ENCODE results near the gene TSPAN14. TPM values are rescaled to one million over a fixed set of nuclear protein-coding genes. Genes with fewer than 3 reads are reported as not detected.

Gene TSPAN14
- total and polyA plus RNA-seq, 2 experiments from 2014 or later = 17.9 to 40.7 TPM

- no peak for DNase-seq (ENCODE audit: low spot score)
- H3K4me3 Mint-ChIP-seq = no peak within 1 kb of the TSS
These were observed 83.8 kb downstream of the TSPAN14 start, which contains the start of gene SH2D4B for GRCh38 chr10:80537736-80538480. TSS of gene SH2D4B (plus strand) at chr10:80537902. CDS start at chr10:80538332, 430 bp downstream.

More at GRCh38 chr10:80537736-80538480, 83.8 kb downstream of the TSPAN14 start, which contains the start of gene SH2D4B:
- no peaks in the 10 kb centered on the region for H3K4me1 ChIP-seq (ENCODE audit: insufficient read depth)
- peaks cover 3% of the 10 kb centered on the region; the same call in 1 of the 2 replicates for H3K9me2 ChIP-seq (ENCODE audit: insufficient read depth)
- no peak for ATAC-seq
- no peak for TF ChIP-seq POLR2AphosphoS5 (IDR thresholded peaks at IDR 0.05; ENCODE audit: low read depth)
- TF ChIP-seq, protein P1, sequence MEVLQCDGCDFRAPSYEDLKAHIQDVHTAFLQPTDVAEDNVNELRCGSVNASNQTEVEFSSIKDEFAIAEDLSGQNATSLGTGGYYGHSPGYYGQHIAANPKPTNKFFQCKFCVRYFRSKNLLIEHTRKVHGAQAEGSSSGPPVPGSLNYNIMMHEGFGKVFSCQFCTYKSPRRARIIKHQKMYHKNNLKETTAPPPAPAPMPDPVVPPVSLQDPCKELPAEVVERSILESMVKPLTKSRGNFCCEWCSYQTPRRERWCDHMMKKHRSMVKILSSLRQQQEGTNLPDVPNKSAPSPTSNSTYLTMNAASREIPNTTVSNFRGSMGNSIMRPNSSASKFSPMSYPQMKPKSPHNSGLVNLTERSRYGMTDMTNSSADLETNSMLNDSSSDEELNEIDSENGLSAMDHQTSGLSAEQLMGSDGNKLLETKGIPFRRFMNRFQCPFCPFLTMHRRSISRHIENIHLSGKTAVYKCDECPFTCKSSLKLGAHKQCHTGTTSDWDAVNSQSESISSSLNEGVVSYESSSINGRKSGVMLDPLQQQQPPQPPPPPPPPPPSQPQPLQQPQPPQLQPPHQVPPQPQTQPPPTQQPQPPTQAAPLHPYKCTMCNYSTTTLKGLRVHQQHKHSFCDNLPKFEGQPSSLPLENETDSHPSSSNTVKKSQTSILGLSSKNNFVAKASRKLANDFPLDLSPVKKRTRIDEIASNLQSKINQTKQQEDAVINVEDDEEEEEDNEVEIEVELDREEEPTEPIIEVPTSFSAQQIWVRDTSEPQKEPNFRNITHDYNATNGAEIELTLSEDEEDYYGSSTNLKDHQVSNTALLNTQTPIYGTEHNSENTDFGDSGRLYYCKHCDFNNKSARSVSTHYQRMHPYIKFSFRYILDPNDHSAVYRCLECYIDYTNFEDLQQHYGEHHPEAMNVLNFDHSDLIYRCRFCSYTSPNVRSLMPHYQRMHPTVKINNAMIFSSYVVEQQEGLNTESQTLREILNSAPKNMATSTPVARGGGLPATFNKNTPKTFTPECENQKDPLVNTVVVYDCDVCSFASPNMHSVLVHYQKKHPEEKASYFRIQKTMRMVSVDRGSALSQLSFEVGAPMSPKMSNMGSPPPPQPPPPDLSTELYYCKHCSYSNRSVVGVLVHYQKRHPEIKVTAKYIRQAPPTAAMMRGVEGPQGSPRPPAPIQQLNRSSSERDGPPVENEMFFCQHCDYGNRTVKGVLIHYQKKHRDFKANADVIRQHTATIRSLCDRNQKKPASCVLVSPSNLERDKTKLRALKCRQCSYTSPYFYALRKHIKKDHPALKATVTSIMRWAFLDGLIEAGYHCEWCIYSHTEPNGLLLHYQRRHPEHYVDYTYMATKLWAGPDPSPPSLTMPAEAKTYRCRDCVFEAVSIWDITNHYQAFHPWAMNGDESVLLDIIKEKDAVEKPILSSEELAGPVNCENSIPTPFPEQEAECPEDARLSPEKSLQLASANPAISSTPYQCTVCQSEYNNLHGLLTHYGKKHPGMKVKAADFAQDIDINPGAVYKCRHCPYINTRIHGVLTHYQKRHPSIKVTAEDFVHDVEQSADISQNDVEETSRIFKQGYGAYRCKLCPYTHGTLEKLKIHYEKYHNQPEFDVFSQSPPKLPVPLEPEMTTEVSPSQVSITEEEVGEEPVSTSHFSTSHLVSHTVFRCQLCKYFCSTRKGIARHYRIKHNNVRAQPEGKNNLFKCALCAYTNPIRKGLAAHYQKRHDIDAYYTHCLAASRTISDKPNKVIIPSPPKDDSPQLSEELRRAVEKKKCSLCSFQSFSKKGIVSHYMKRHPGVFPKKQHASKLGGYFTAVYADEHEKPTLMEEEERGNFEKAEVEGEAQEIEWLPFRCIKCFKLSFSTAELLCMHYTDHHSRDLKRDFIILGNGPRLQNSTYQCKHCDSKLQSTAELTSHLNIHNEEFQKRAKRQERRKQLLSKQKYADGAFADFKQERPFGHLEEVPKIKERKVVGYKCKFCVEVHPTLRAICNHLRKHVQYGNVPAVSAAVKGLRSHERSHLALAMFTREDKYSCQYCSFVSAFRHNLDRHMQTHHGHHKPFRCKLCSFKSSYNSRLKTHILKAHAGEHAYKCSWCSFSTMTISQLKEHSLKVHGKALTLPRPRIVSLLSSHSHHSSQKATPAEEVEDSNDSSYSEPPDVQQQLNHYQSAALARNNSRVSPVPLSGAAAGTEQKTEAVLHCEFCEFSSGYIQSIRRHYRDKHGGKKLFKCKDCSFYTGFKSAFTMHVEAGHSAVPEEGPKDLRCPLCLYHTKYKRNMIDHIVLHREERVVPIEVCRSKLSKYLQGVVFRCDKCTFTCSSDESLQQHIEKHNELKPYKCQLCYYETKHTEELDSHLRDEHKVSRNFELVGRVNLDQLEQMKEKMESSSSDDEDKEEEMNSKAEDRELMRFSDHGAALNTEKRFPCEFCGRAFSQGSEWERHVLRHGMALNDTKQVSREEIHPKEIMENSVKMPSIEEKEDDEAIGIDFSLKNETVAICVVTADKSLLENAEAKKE (CRISPR knock-in tag; IDR thresholded peaks at IDR 0.05) = no peak
- TF ChIP-seq EZH2 (IDR thresholded peaks at IDR 0.05; ENCODE audit: low read depth, unreplicated experiment) = no peak
- TF ChIP-seq REST (IDR thresholded peaks at IDR 0.05; ENCODE audit: unreplicated experiment) = no peak
- TF ChIP-seq CREB1 (CRISPR knock-in tag; IDR thresholded peaks at IDR 0.05; ENCODE audit: low read depth) = no peak
- TF ChIP-seq, protein P2, sequence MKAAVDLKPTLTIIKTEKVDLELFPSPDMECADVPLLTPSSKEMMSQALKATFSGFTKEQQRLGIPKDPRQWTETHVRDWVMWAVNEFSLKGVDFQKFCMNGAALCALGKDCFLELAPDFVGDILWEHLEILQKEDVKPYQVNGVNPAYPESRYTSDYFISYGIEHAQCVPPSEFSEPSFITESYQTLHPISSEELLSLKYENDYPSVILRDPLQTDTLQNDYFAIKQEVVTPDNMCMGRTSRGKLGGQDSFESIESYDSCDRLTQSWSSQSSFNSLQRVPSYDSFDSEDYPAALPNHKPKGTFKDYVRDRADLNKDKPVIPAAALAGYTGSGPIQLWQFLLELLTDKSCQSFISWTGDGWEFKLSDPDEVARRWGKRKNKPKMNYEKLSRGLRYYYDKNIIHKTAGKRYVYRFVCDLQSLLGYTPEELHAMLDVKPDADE (IDR thresholded peaks at IDR 0.05) = no peak
- no peak for TF ChIP-seq ZNF114 (CRISPR knock-in tag; IDR thresholded peaks at IDR 0.05)
- no peak for TF ChIP-seq EZH2phosphoT487 (IDR thresholded peaks at IDR 0.05; ENCODE audit: unreplicated experiment)
- TF ChIP-seq CTCF (conservative IDR thresholded peaks at IDR 0.05; ENCODE audit: low read depth in 2 of 2) = no peak
- TF ChIP-seq STAT1 (IDR thresholded peaks at IDR 0.05; ENCODE audit: unreplicated experiment) = no peak
- TF ChIP-seq ZNF331 (CRISPR knock-in tag; IDR thresholded peaks at IDR 0.05; ENCODE audit: low read depth) = no peak
- no peak for TF ChIP-seq JUNB (IDR thresholded peaks at IDR 0.05; ENCODE audit: unreplicated experiment)
- no peak for TF ChIP-seq NANOG (IDR thresholded peaks at IDR 0.05; ENCODE audit: borderline replicate concordance)
- H4K20me1 ChIP-seq (replicated peaks; ENCODE audit: insufficient read depth) = no peaks in the 10 kb centered on the region
- no peak within 1 kb of the TSS for H3K4me3 ChIP-seq
- peaks cover 18% of the 10 kb centered on the region for H3K9me3 Mint-ChIP-seq
- no peaks in the 10 kb centered on the region for H3F3A ChIP-seq (replicated peaks; ENCODE audit: low read depth)
- H3K27ac Mint-ChIP-seq = no peak within 1 kb of the TSS
- H2AFZ ChIP-seq = no peak within 1 kb of the TSS
- H3K4me2 ChIP-seq = no peak within 1 kb of the TSS
- 0 out of 2 replicates have a peak, but pooled peaks cover 3% of the 10 kb centered on the region for H3K27me3 ChIP-seq (ENCODE audit: insufficient read depth)
- H3K27me3 Mint-ChIP-seq (ENCODE audit: insufficient read depth, low read depth, poor library complexity) = peaks cover 6% of the 10 kb centered on the region
- H3K27ac ChIP-seq (ENCODE audit: low read depth) = no peak within 1 kb of the TSS
- H3K36me3 ChIP-seq (ENCODE audit: insufficient read depth) = no peaks in the 10 kb centered on the region
- H3K4me1 Mint-ChIP-seq = no peaks in the 10 kb centered on the region; the same call in 2 of the 3 replicates
- H3K36me3 Mint-ChIP-seq (ENCODE audit: low read depth) = peaks cover 11% of the 10 kb centered on the region
- no peaks in the 10 kb centered on the region for H3K79me2 ChIP-seq (replicated peaks; ENCODE audit: insufficient read depth)

All from GM23338 (cell line).